HUES6 (cell line): Measurements from ENCODE around the gene CANT1.
A peak's percentile ranks its signal among the peaks of the same experiment; 100 is the strongest.

ENCODE experiments used
- H3K27ac ChIP-seq: 2 replicates; pipeline ENCODE4 v1.7.0; 2013; ENCODE audit warnings: low read depth, mild to moderate bottlenecking, low read length, inconsistent platforms
- H3K27me3 ChIP-seq: 2 replicates; pipeline ENCODE4 v1.6.1; 2013; ENCODE audit warnings: low read length; ENCODE audit not compliant: control insufficient read depth, insufficient read depth
- H3K36me3 ChIP-seq: 2 replicates; pipeline ENCODE4 v1.6.1; 2013; ENCODE audit warnings: low read length; ENCODE audit not compliant: control insufficient read depth, insufficient read depth
- H3K4me1 ChIP-seq: 2 replicates; pipeline ENCODE4 v1.6.1; 2013; ENCODE audit warnings: low read length; ENCODE audit not compliant: control insufficient read depth, insufficient read depth
- H3K4me3 ChIP-seq: 2 replicates; pipeline ENCODE4 v1.5.1; 2013; ENCODE audit warnings: low read depth, low read length
- H3K9ac ChIP-seq: one replicate; pipeline ENCODE4 v1.6.1; 2013; ENCODE audit warnings: mild to moderate bottlenecking, low read length
- H3K9me3 ChIP-seq: 2 replicates; pipeline ENCODE4 v1.6.1; 2013; ENCODE audit warnings: low read depth, low read length; ENCODE audit not compliant: control insufficient read depth, insufficient read depth

Gene CANT1

DNA sequence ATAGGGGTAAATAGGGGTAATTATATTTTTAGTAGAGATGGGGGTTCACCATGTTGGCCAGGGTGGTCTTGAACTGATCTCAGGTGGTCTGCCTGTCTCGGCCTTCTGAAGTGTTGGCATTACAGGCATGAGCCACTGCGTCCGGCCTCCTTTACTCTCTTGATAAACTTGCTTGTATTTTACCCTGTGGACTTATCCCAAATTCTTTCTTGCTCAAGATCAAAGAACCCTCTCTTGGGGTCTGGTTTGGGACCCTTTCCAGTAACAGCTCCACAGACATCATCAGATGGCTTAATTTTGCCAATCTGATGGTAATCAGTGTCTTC lies 8.8 kb upstream of the CANT1 start:
- Histone ChIP-seq H3K4me1 (peaks cover 3% of the 10 kb centered on the region; the same call in 1 of the 2 replicates), H3K27me3 (peaks cover 37% of the 10 kb centered on the region), H3K9ac (no peak overlapping the region), H3K27ac (no peak overlapping the region), H3K4me3 (no peak overlapping the region), H3K9me3 (peaks cover 25% of the 10 kb centered on the region), H3K36me3 (no peaks in the 10 kb centered on the region)

DNA sequence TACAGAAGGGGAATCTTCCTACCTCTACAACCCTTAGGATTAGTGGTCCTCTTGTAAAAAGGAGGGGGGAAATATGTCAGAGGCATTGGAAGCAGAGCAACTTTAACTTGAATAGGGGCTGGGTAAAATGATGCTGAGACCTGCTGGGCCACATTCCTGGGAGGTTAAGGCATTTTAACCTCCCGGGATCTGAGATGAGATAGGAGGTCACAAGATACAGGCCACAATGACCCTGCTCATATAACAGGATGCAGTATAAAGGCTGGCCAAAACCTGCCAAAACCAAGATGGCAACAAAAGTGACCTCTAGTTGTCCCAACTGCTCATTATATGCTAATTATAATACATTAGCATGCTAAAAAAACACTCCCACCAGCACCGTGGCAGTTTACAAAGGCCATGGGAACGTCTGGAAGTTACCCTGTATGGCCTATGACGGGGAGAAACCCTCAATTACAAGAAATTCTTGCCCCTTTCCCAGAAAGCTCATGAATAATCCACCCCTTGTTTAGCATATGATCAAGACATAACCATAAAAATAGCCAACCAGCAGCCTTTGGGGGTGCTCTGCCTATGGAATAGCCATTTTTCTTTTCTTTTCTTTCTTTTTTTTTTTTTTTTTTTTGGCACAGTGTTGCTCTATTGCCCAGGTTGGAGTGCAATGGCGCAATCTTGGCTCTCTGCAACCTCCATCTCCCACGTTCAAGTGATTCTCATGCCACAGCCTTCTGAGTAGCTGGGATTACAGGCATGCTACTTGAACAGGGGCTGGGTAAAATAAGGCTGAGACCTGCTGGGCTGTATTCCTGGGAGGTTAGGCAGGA lies 8.2 kb upstream of the CANT1 start:
- H3K27me3 ChIP-seq = peaks cover 32% of the 10 kb centered on the region
- no peaks in the 10 kb centered on the region for H3K4me1 ChIP-seq
- no peaks in the 10 kb centered on the region for H3K36me3 ChIP-seq
- H3K9ac ChIP-seq = no peak overlapping the region
- H3K27ac ChIP-seq = no peak overlapping the region
- H3K9me3 ChIP-seq = peaks cover 31% of the 10 kb centered on the region
- no peak overlapping the region for H3K4me3 ChIP-seq

DNA sequence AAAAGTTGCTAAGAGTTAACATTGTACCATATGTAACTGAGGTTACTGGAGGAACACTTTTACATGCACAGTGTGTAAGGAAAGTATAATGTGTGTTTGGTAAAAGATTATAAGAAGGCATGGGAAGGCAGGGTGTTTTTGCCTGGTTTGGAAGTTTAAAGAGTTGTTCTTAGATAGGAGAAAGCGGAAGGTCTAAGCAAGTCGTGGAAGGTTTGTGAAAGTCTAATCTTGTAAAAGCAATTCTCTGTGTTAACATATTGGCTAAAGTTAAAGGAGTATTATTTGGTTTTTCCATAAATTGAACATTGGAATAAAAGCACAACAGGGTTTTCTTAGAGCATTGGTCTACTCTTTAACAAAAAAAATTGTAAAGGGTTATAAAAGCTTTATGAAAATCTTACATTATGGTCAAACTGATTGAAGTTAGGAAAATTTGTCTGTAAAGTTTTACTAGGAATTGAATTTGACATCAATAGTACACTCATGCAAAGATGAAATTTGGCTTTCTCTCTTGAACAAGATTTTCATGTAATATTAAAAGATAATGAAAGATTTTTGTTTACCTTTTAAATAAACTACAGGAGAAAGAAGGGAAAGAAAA lies 4.7 kb upstream of the CANT1 start:
- H3K36me3 ChIP-seq = no peaks in the 10 kb centered on the region
- no peaks in the 10 kb centered on the region for H3K27me3 ChIP-seq
- peaks cover 41% of the 10 kb centered on the region for H3K9me3 ChIP-seq
- no peak overlapping the region for H3K4me3 ChIP-seq
- no peak overlapping the region for H3K27ac ChIP-seq
- no peak overlapping the region for H3K9ac ChIP-seq
- H3K4me1 ChIP-seq = peaks cover 5% of the 10 kb centered on the region

DNA sequence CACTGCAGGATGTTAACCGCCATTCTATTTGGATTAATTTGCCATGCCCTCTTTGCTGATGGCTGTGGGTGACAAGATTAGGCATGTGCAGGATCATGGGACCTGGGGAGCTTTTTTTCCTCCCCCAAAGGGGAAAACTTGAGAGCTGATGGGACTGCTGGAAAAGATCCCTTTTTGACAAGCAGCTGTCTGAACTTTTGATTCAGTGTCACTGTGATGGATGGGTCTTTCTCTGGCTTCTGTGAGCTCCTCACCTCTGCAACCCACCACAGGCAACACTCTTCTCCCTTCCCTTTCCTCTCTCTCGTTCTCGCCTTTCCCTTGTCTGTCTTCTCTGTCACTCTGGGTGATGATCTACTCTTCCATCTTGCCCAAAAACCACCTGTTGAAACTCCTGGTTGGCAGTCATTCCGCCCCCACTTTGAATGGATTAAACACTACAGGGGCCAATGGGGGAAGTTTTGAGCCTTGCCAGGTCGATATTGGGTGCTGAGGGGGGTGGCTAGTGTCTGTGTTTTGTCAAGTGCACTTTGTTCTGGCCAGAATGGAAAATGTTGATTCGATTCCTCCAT lies 3.1 kb upstream of the CANT1 start:
- Histone ChIP-seq H3K27ac (no peak overlapping the region), H3K27me3 (peaks cover 15% of the 10 kb centered on the region), H3K9ac (no peak overlapping the region), H3K9me3 (peaks cover 41% of the 10 kb centered on the region), H3K4me1 (peaks cover 14% of the 10 kb centered on the region), H3K36me3 (peaks cover 3% of the 10 kb centered on the region; the same call in 1 of the 2 replicates), H3K4me3 (no peak overlapping the region)

DNA sequence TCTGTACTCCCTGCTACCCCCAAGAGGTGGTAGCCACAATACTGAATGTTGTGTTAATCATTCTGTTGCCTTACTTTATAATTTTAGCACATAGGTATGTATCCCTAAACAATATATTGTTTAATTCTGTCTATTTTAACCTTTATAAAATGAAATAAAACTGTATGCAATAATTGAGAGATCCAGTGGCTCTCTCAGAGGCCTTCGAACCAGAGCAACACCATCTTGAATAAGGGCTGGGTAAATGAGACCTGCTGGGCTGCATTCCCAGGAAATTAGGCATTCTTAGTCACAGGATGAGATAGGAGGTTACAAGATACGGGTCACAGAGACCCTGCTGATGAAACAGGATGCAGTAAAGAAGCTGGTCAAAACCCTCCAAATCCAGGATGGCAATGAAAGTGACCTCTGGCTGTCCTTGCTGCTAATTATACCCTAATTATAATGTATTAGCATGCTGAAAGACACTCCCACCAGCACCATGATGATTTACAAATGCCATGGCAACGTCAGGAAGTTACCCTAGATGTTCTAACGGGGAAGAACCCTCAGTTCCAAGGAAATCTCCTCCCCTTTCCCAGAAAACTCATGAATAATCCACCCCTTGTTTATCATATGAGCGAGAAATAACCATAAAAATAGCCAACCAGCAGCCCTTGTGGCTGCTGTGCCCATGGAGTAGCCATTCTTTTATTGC lies 2.0 kb upstream of the CANT1 start:
- Histone ChIP-seq H3K4me1 (peaks cover 14% of the 10 kb centered on the region), H3K27ac (no peak overlapping the region), H3K27me3 (peaks cover 26% of the 10 kb centered on the region), H3K9me3 (peaks cover 41% of the 10 kb centered on the region), H3K4me3 (no peak overlapping the region), H3K9ac (no peak overlapping the region), H3K36me3 (peaks cover 5% of the 10 kb centered on the region; the same call in 1 of the 2 replicates)

DNA sequence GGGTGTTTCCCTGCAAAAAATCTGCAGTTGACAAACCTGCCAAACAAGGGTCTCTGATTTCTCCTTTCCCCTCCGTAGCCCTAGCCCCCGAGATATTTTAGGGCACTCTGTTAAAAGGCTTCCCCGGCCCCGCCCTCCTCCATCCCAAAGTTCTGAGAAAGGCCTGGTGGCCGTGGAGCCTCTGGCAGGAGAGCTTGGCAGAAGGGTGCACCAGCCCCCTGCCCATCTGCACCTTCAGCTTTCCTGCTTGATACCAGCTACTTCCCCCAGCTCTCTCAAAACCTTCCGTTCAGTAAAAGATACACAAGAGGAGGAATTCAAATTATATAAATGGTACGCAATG lies 711 bp upstream of the CANT1 start:
- Histone ChIP-seq H3K9me3 (peaks cover 34% of the 10 kb centered on the region), H3K36me3 (peaks cover 5% of the 10 kb centered on the region; the same call in 1 of the 2 replicates), H3K4me1 (peaks cover 14% of the 10 kb centered on the region), H3K27me3 (peaks cover 39% of the 10 kb centered on the region), H3K9ac (peak overlapping the region; percentile 46), H3K4me3 (peak overlapping the region; percentile 91), H3K27ac (no peak overlapping the region)

DNA sequence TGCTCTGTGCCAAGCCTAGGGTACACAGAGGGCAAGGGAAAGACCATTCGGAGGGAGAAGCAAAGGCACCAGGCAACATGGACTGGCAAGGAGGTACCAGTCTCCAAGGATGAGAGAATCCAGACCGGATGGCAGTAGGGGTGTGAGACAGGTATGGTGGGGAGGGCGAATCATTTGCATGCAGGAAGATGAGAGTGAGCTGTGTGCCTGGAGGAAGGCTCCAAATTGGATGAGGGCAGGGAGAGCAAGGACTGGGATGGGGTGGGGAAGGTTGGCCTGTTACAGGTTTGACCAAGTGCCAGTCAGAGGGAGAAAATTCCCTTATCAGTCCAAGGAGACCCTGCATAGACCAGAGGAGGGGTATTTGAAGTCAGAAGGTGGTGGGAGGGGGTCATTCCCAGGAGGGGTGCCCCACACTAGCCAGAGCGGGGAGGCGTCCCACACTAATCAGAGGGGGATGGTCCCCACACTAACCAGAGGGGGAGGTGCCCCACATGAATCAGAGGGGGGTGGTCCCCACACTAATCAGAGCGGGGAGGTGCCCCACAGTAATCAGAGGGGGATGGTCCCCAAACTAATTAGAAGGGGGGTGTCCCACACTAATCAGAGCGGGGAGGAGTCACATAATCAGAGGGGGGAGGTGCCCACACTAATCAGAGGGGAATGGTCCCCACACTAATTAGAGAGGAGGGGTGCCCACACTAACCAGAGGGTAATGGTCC lies 737 bp downstream of the CANT1 start:
- Histone ChIP-seq H3K27ac (no peak overlapping the region), H3K36me3 (peaks cover 5% of the 10 kb centered on the region; the same call in 1 of the 2 replicates), H3K9ac (peak overlapping the region; percentile 69), H3K4me3 (peak overlapping the region; percentile 91), H3K9me3 (peaks cover 20% of the 10 kb centered on the region), H3K27me3 (peaks cover 41% of the 10 kb centered on the region), H3K4me1 (peaks cover 14% of the 10 kb centered on the region)

DNA sequence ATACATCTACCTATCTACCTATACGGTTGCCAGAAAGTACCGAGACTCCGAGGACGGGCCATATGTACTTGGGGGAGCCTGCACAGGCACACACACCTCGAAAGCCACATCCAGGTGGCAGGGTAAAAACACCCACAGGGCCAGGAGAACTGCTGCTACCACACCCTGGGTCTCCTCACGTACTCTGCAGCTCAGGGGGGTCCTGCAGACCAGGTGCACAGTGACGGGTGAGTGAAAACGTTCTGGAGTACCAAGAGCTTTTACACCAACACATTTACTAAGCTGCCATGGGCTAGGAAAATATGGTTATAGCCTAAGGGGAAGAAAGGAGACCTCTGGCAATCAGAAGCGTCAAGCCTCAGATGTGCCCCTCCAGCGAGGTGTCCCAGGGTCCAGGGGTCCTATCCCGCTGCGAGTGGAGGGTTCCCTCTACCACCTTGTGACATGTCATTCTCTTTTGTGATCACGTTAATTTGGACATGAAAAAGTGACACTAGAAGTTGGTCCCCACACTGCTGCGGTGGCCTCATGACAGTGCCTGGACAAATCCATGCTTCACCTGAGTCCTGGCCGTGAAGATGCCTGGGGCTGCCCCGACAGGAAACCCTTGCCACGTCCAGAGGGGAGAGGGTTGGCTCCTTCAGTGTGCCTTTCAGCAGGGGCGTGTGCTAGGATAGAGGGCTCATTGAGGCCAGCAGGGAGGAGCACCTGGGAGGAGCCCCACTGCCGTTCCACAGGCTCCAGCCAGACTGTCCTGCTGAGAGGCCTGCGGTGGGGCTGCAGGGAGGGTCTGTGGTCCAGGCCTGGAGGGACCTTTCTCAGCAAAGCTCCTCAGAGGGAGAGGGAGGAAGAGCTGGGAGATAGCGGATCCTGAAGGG lies 1.8 kb downstream of the CANT1 start:
- Histone ChIP-seq H3K4me1 (peaks cover 14% of the 10 kb centered on the region), H3K4me3 (no peak overlapping the region), H3K27me3 (peaks cover 52% of the 10 kb centered on the region), H3K27ac (no peak overlapping the region), H3K36me3 (peaks cover 5% of the 10 kb centered on the region; the same call in 1 of the 2 replicates), H3K9me3 (peaks cover 10% of the 10 kb centered on the region), H3K9ac (no peak overlapping the region)

DNA sequence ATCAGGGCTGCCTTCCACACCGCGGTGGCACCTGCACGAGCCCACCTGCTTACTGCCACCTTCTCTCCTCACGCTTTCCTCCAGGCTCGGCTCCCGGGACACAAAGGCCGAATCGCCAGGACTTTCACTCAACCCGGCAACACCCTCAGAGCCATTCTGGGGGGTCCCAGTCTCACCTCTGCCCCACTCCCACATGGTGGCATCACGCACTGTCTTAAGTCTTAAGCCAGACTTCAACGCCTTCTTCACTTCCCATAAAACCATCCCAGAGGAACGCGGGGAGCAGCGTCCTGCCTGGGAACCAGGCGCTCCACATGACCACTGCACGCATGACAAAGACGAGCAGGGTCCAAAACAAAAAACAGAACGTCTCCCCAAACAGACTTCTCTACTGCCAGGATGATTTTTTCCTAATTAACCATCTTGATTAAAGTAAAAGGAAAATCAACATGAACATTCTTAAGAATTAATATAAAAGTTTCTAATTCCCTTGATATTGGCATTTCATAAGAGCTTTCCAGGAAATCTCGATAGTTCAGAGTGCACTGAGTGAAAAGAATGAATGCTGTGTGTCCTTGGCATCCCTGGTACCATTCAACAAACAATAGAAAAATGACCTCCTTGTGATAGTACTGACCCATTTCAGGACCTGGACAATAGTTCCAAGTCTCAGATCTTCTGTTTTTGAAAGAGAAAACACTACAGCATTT lies 2.6 kb downstream of the CANT1 start:
- Histone ChIP-seq H3K9ac (no peak overlapping the region), H3K4me1 (peaks cover 14% of the 10 kb centered on the region), H3K4me3 (no peak overlapping the region), H3K36me3 (peaks cover 5% of the 10 kb centered on the region; the same call in 1 of the 2 replicates), H3K27ac (no peak overlapping the region), H3K27me3 (peaks cover 60% of the 10 kb centered on the region), H3K9me3 (0 out of 2 replicates have a peak, but pooled peaks cover 3% of the 10 kb centered on the region)
